Sigmoid colon (tissue), 7 donors: Measurements from ENCODE around the gene MTO1. TPM values are rescaled to one million over a fixed set of nuclear protein-coding genes. Genes with fewer than 3 reads are reported as not detected.

Source experiments
- DNase-seq: peaks from one replicate; pipeline ENCODE4 v3.0.0-alpha.2; 2019
- H3K27ac ChIP-seq, 4 donors: fragments of 200-600 bp; sonication (generic); one replicate each; pipeline ENCODE4 v1.5.1; 2016 to 2019; ENCODE audit warnings: mild to moderate bottlenecking in 1 of 4
- H3K27me3 ChIP-seq, 3 donors: fragments of 200-600 bp; sonication (generic); one replicate each; pipeline ENCODE4 v1.5.1; 2019; ENCODE audit warnings: mild to moderate bottlenecking in 1 of 3
- H3K36me3 ChIP-seq, 4 donors: fragments of 200-600 bp; sonication (generic); one replicate each; pipeline ENCODE4 v1.5.1; 2016 to 2019
- H3K4me1 ChIP-seq, 4 donors: fragments of 200-600 bp; sonication (generic); one replicate each; pipeline ENCODE4 v1.5.1; 2017 to 2019
- H3K4me3 ChIP-seq, 4 donors: fragments of 200-600 bp; sonication (generic); one replicate each; pipeline ENCODE4 v1.5.1; 2017 to 2019; ENCODE audit warnings: mild to moderate bottlenecking in 2 of 4, moderate library complexity in 1 of 4
- H3K9me3 ChIP-seq, 4 donors: fragments of 200-600 bp in 3 of 4; sonication (generic) in 3 of 4; one replicate each; pipeline versions ENCODE4 v1.5.1 to v1.6.1; 2013 to 2019
- CTCF ChIP-seq, 4 experiments: fragments of 450-650 bp in 3 of 4; fragments of 200-600 bp in 1 of 4; IDR thresholded peaks; one replicate each; pipeline ENCODE4 v1.5.1; 2016 to 2019; ENCODE audit warnings: antibody characterized with exemption in 4 of 4, mild to moderate bottlenecking in 3 of 4, moderate library complexity in 2 of 4
- EP300 ChIP-seq, 4 donors: sonication (generic); formaldehyde crosslinking; IDR thresholded peaks; one replicate each; pipeline ENCODE4 v1.6.1; 2017; ENCODE audit warnings: antibody characterized with exemption in 4 of 4
- POLR2A ChIP-seq, 2 donors: fragments of 450-650 bp; IDR thresholded peaks; one replicate each; pipeline ENCODE4 v1.6.1; 2016; ENCODE audit warnings: antibody characterized with exemption in 2 of 2, mild to moderate bottlenecking in 2 of 2, moderate library complexity in 2 of 2
- POLR2AphosphoS5 ChIP-seq, 4 donors: sonication (generic); formaldehyde crosslinking; IDR thresholded peaks; one replicate each; pipeline ENCODE4 v1.6.1; 2017; ENCODE audit warnings: antibody characterized with exemption in 4 of 4
- WGBS, 2 donors: extraction: QIAGEN DNeasy Blood & Tissue Kit; methylation state at CpG; one replicate each; pipeline ENCODE4 v1.1.7; 2013; 5-methylcytosine and 5-hydroxymethylcytosine counted together
- intact Hi-C: fragments of 100-400 bp; cut with DNase I; formaldehyde crosslinking; loops from one replicate; pipeline ENCODE4 v1.15.1; 2023
- polyA plus RNA-seq, 3 donors: library from polyadenylated mRNA; stranded (reverse); fragments of 200-250 nt; gene quantifications; one replicate each; pipeline ENCODE4 v1.2.3, GENCODE V29; 2013
- total RNA-seq, 4 donors: library from RNA; depleted of rRNA; stranded (reverse); fragments of >200 nt; gene quantifications; one replicate each; pipeline ENCODE4 v1.1.0, GENCODE V29; 2016
- donor health status: healthy with polysubstance abuse.
- donor health status: Bipolar disorder and iron deficiency.
- donor health status: healthy.

MTO1 gene
- total and polyA plus RNA-seq, 7 donors = 12.0 to 42.3 (median 17.9) TPM

DNA sequence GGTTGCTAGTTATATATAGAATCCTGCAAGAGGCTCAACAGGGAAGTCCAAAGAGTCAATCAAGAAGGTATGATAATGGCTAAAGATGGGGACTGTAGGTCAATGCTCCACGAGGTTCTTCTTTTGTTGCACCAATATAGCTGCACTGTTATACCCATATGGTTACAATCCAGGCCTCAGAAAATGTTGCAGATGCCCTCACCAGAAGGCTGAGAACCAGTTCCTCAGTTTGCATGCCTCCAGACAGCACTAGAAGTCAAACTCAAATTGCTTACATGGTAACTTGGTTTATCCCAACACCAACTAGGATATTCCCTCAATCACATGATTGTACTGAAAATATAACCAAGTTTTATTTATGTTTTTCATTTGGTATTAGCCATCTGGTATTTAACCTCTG, 47.2 kb downstream of the MTO1 start:
- Histone ChIP-seq H3K4me3 (no peak overlapping the region), H3K9me3 (peaks cover 0 to 2% (median 0%) of the 10 kb centered on the region in 4 donors), H3K27me3 (no peaks in the 10 kb centered on the region), H3K36me3 (peaks cover 0 to 11% (median 2%) of the 10 kb centered on the region in 4 donors), H3K4me1 (no peaks in the 10 kb centered on the region), H3K27ac (no peak overlapping the region)
- WGBS, 2 donors = 37 to 59% methylated on average over 1 of the region's 1 CpG
- DNase-seq = no peak
- no peak for TF ChIP-seq EP300 (IDR thresholded peaks at IDR 0.05)
- no peak for TF ChIP-seq POLR2A (IDR thresholded peaks at IDR 0.05)
- TF ChIP-seq CTCF (IDR thresholded peaks at IDR 0.05) = no peak
- TF ChIP-seq POLR2AphosphoS5 (IDR thresholded peaks at IDR 0.05) = no peak
- intact Hi-C loops = no loop called here

DNA sequence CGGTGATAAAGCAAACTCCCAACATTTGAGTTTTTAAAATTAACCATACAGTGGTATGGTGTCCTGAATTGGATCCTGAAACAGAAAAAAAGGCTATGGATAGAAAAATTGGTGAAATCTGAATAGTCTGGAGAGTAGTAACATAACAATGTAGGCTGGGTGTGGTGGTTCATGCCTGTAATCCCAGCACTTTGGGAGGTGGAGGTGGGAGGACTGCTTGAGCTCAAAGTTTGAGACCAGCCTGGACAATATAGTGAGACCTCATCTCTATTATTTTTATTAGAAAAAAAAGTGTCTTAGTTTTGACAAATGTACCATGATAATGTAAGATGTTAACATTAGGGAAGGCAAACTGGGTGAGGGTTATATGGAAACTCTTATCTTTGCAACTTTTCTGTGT, 48.3 kb downstream of the MTO1 start:
- intact Hi-C loops = no loop called here
- TF ChIP-seq EP300 (IDR thresholded peaks at IDR 0.05) (no peak), POLR2A (IDR thresholded peaks at IDR 0.05) (no peak), CTCF (IDR thresholded peaks at IDR 0.05) (no peak), POLR2AphosphoS5 (IDR thresholded peaks at IDR 0.05) (no peak)
- DNase-seq = no peak
- Histone ChIP-seq H3K27ac (no peak overlapping the region), H3K9me3 (peaks cover 0 to 2% (median 0%) of the 10 kb centered on the region in 4 donors), H3K4me3 (no peak overlapping the region), H3K27me3 (no peaks in the 10 kb centered on the region), H3K36me3 (peaks cover 0 to 11% (median 1%) of the 10 kb centered on the region in 4 donors), H3K4me1 (peaks cover 0 to 6% (median 1%) of the 10 kb centered on the region in 4 donors)
- WGBS, 2 donors = 91 to 97% methylated on average over 1 of the region's 1 CpG

GRCh38 chr6:73511796-73512195, 50.3 kb downstream of the MTO1 start:
- intact Hi-C loops = no loop called here
- Histone ChIP-seq H3K4me1 (peaks cover 0 to 23% (median 19%) of the 10 kb centered on the region in 4 donors), H3K27me3 (no peaks in the 10 kb centered on the region), H3K36me3 (peaks cover 1 to 30% (median 10%) of the 10 kb centered on the region in 4 donors), H3K4me3 (no peak overlapping the region), H3K9me3 (no peaks in the 10 kb centered on the region), H3K27ac (no peak overlapping the region)
- no peak for DNase-seq
- 86 to 94% methylated on average over 7 of the region's 7 CpGs for WGBS, 2 donors
- no peak for TF ChIP-seq EP300 (IDR thresholded peaks at IDR 0.05)
- no peak for TF ChIP-seq CTCF (IDR thresholded peaks at IDR 0.05)
- no peak for TF ChIP-seq POLR2AphosphoS5 (IDR thresholded peaks at IDR 0.05)
- TF ChIP-seq POLR2A (IDR thresholded peaks at IDR 0.05) = no peak

- Histone ChIP-seq H3K4me1 (peaks cover 0 to 37% (median 33%) of the 10 kb centered on the region in 4 donors), H3K36me3 (peaks cover 7 to 45% (median 22%) of the 10 kb centered on the region in 4 donors), H3K9me3 (no peaks in the 10 kb centered on the region), H3K27me3 (no peaks in the 10 kb centered on the region), H3K27ac (peak overlapping the region in 3 of 4 donors; percentile 5 to 54 (median 11)), H3K4me3 (no peak overlapping the region)
- TF ChIP-seq POLR2AphosphoS5 (IDR thresholded peaks at IDR 0.05) = no peak
- intact Hi-C loops = no loop called here
- no peak for DNase-seq
- 58 to 70% methylated on average over 3 of the region's 3 CpGs for WGBS, 2 donors
Measured at GRCh38 chr6:73513496-73513854, 51.9 kb downstream of the MTO1 start.

GRCh38 chr6:73514746-73515110, 53.2 kb downstream of the MTO1 start:
- no peak for DNase-seq
- whole genome bisulfite sequencing, 2 donors = 26 to 56% methylated on average over 3 of the region's 3 CpGs
- Histone ChIP-seq H3K4me3 (no peak overlapping the region), H3K4me1 (peaks cover 0 to 48% (median 45%) of the 10 kb centered on the region in 4 donors), H3K27ac (peak overlapping the region in 3 of 4 donors; percentile 50 to 70 (median 54)), H3K9me3 (no peaks in the 10 kb centered on the region), H3K27me3 (no peaks in the 10 kb centered on the region), H3K36me3 (peaks cover 7 to 57% (median 28%) of the 10 kb centered on the region in 4 donors)
- TF ChIP-seq POLR2A (IDR thresholded peaks at IDR 0.05) = no peak
- no peak for TF ChIP-seq CTCF (IDR thresholded peaks at IDR 0.05)
- no peak for TF ChIP-seq EP300 (IDR thresholded peaks at IDR 0.05)
- no peak for TF ChIP-seq POLR2AphosphoS5 (IDR thresholded peaks at IDR 0.05)
- intact Hi-C loops = loop anchor here (1.0 kb wide), 1 partner anchor 96 kb away; no protein-coding TSS in a partner anchor
